ENCODE results near the gene KCNS3.

- TF ChIP-seq CTCF (IDR thresholded peaks at IDR 0.05) (no peak), EZH2 (IDR thresholded peaks at IDR 0.05) (no peak), EZH2phosphoT487 (IDR thresholded peaks at IDR 0.05) (no peak)
Observed at GRCh38 chr2:17934721-17935120, 56.3 kb downstream of the KCNS3 start.

All from neural progenitor cell (in vitro differentiated cells).